HepG2 (cell line): Measurements from ENCODE around the gene PIWIL4. TPM values are rescaled to one million over a fixed set of nuclear protein-coding genes. Genes with fewer than 3 reads are reported as not detected.

ENCODE experiments used
- ATAC-seq: fragments of 200-7000 bp; cut with Tn5 transposase; 3 replicates; pipeline ENCODE4 v1.9.1; 2020; ENCODE audit warnings: mild to moderate bottlenecking, moderate library complexity
- BruUV-seq: library from RNA; stranded (reverse); fragments of 400-500 nt; replicated peaks from 2 replicates; lab custom pipeline; 2021; lab: Mats Ljungman, UMichigan
- CTCF ChIA-PET: fragments of 300-600 bp; formaldehyde crosslinking; extraction: SDS; loops from one replicate; lab custom pipeline; 2021; ENCODE audit warnings: low total read pairs, inconsistent platforms, low intra/inter-chr PET ratio; lab: Yijun Ruan, JAX
- POLR2A ChIA-PET: fragments of 350-600 bp; sonication (Branson Sonifier 250); formaldehyde crosslinking; loops from one replicate; lab custom pipeline; 2020; ENCODE audit warnings: antibody characterized with exemption, inconsistent platforms; lab: Yijun Ruan, JAX
- DNase-seq: peaks from one replicate; pipeline ENCODE4 v3.0.0-alpha.2; 2015; ENCODE audit warnings: low spot score
- FAIRE-seq: peaks from 3 replicates; lab custom pipeline; 2011; peaks lifted over from hg19 to GRCh38; lab: Jason Lieb, UNC
- H2AFZ ChIP-seq: one replicate; pipeline ENCODE4 v1.6.1; 2011; ENCODE audit warnings: low read length, inconsistent platforms
- H3K27ac ChIP-seq: fragments of 300-600 bp; 3 replicates; pipeline ENCODE4 v1.8.0; 2011; ENCODE audit warnings: mixed run types, mild to moderate bottlenecking, mixed read lengths, low read length, inconsistent platforms; ENCODE audit not compliant: insufficient read depth; ENCODE audit errors: extremely low read length
- H3K27me3 ChIP-seq, 2 experiments: fragments of 200-600 bp in 1 of 2; 2 replicates in 1 of 2; 3 replicates in 1 of 2; pipeline versions ENCODE4 v1.6.0 to v1.8.0; 2011; ENCODE audit warnings: low read length in 2 of 2, mild to moderate bottlenecking in 2 of 2, moderate library complexity in 2 of 2, inconsistent platforms in 1 of 2; ENCODE audit not compliant: insufficient read depth in 2 of 2, control insufficient read depth in 1 of 2
- H3K36me3 ChIP-seq, 2 experiments: fragments of 200-600 bp in 1 of 2; replicated peaks in 1 of 2; 2 replicates in 1 of 2; 3 replicates in 1 of 2; pipeline versions ENCODE4 v1.5.1 to v1.8.0; 2011; ENCODE audit warnings: low read length in 2 of 2, inconsistent platforms in 1 of 2; ENCODE audit not compliant: insufficient read depth in 2 of 2, control insufficient read depth in 1 of 2
- H3K4me1 ChIP-seq: 2 replicates; pipeline ENCODE4 v1.5.1; 2012; ENCODE audit warnings: low read length, inconsistent platforms; ENCODE audit not compliant: insufficient read depth
- H3K4me2 ChIP-seq: 2 replicates; pipeline ENCODE4 v1.6.0; 2011; ENCODE audit warnings: low read depth, low read length, inconsistent platforms
- H3K4me3 ChIP-seq, 3 experiments: fragments of 200-600 bp in 1 of 3; sonication (generic), shearing (Covaris generic) in 1 of 3; replicated peaks in 1 of 3; 2 replicates each; pipeline ENCODE4 v1.5.1; 2011 to 2016; ENCODE audit warnings: low read length in 3 of 3, inconsistent platforms in 2 of 3, low read depth in 2 of 3, mild to moderate bottlenecking in 2 of 3, control low read depth in 1 of 3, mixed read lengths in 1 of 3; ENCODE audit not compliant: insufficient read depth in 1 of 3
- H3K79me2 ChIP-seq: one replicate; pipeline ENCODE4 v1.6.1; 2011; ENCODE audit warnings: low read length, inconsistent platforms; ENCODE audit not compliant: insufficient read depth
- H3K9ac ChIP-seq: 2 replicates; pipeline ENCODE4 v1.6.0; 2011; ENCODE audit warnings: mild to moderate bottlenecking, low read depth, low read length, inconsistent platforms; ENCODE audit not compliant: insufficient read depth
- H3K9me3 ChIP-seq: 2 replicates; pipeline ENCODE4 v1.5.1; 2012; ENCODE audit warnings: mild to moderate bottlenecking, low read length
- H4K20me1 ChIP-seq: 2 replicates; pipeline ENCODE4 v1.6.0; 2011; ENCODE audit warnings: inconsistent platforms, mild to moderate bottlenecking, low read length, moderate library complexity; ENCODE audit not compliant: insufficient read depth
- CBX2 ChIP-seq, 2 experiments: fragments of 200-600 bp in 1 of 2; sonication (generic); formaldehyde crosslinking in 1 of 2; IDR thresholded peaks; 2 replicates each; pipeline versions ENCODE4 v1.7.0 to v1.8.1; 2018 to 2022; ENCODE audit warnings: low read depth in 2 of 2, low read length in 1 of 2, mild to moderate bottlenecking in 1 of 2, missing genetic modification reagents in 1 of 2
- CEBPG ChIP-seq: IDR thresholded peaks from 2 replicates; pipeline ENCODE4 v1.6.1; 2016
- FOSL2 ChIP-seq: sonication (generic); formaldehyde crosslinking; IDR thresholded peaks from 2 replicates; pipeline ENCODE4 v1.4.0; 2020; ENCODE audit warnings: missing genetic modification reagents
- ISX ChIP-seq: sonication (generic); formaldehyde crosslinking; conservative IDR thresholded peaks from 2 replicates; pipeline ENCODE4 v1.5.0; 2020; ENCODE audit warnings: missing genetic modification reagents
- KAT7 ChIP-seq: IDR thresholded peaks from 2 replicates; pipeline ENCODE4 v1.6.1; 2018; ENCODE audit warnings: borderline replicate concordance, missing compliant biosample characterization
- LCORL ChIP-seq, 2 experiments: fragments of 450-650 bp in 1 of 2; sonication (generic) in 1 of 2; formaldehyde crosslinking in 1 of 2; IDR thresholded peaks; 2 replicates each; pipeline versions ENCODE4 v1.5.0 to v1.6.1; 2017 to 2020; ENCODE audit warnings: antibody characterized with exemption in 1 of 2, missing genetic modification reagents in 1 of 2
- MTF1 ChIP-seq: sonication (generic); formaldehyde crosslinking; IDR thresholded peaks from 2 replicates; pipeline ENCODE4 v1.5.0; 2020; ENCODE audit warnings: missing genetic modification reagents
- NFE2L2 ChIP-seq: fragments of 150-350 bp; IDR thresholded peaks from 2 replicates; pipeline ENCODE4 v1.6.1; 2014; ENCODE audit warnings: low read length
- NFIB ChIP-seq: sonication (generic); formaldehyde crosslinking; IDR thresholded peaks from 2 replicates; pipeline ENCODE4 v1.9.0; 2021; ENCODE audit warnings: missing genetic modification reagents, mild to moderate bottlenecking, borderline replicate concordance
- NFYB ChIP-seq: sonication (generic); formaldehyde crosslinking; IDR thresholded peaks from 2 replicates; pipeline ENCODE4 v1.4.0; 2020; ENCODE audit warnings: missing genetic modification reagents
- NR2F6 ChIP-seq, 2 experiments: IDR thresholded peaks; 2 replicates each; pipeline ENCODE4 v1.6.1; 2016; ENCODE audit warnings: antibody characterized with exemption in 1 of 2, mild to moderate bottlenecking in 1 of 2
- SMAD1 ChIP-seq: sonication (generic); formaldehyde crosslinking; IDR thresholded peaks from 2 replicates; pipeline ENCODE4 v1.4.0; 2020; ENCODE audit warnings: missing genetic modification reagents, low read depth, mild to moderate bottlenecking, borderline replicate concordance
- SOX5 ChIP-seq: IDR thresholded peaks from 2 replicates; pipeline ENCODE4 v1.6.1; 2016; ENCODE audit warnings: borderline replicate concordance
- SUZ12 ChIP-seq: fragments of 150-350 bp; IDR thresholded peaks from 2 replicates; pipeline ENCODE4 v1.6.1; 2014; ENCODE audit warnings: low read depth, low read length
- TBX2 ChIP-seq: sonication (generic); formaldehyde crosslinking; IDR thresholded peaks from 2 replicates; pipeline ENCODE4 v1.5.0; 2020; ENCODE audit warnings: missing genetic modification reagents, mild to moderate bottlenecking, borderline replicate concordance
- ZMYM4 ChIP-seq: sonication (generic); formaldehyde crosslinking; IDR thresholded peaks from 2 replicates; pipeline ENCODE4 v1.8.1; 2023; ENCODE audit warnings: mild to moderate bottlenecking, missing genetic modification reagents
- ZNF24 ChIP-seq: fragments of 450-650 bp; IDR thresholded peaks from 2 replicates; pipeline ENCODE4 v1.6.1; 2017; ENCODE audit warnings: antibody characterized with exemption, mild to moderate bottlenecking
- ZNF496 ChIP-seq: sonication (generic); formaldehyde crosslinking; IDR thresholded peaks from 2 replicates; pipeline ENCODE4 v1.8.1; 2023; ENCODE audit warnings: mild to moderate bottlenecking, moderate library complexity, missing genetic modification reagents; ENCODE audit not compliant: insufficient replicate concordance
- ZNF563 ChIP-seq: sonication (generic); formaldehyde crosslinking; IDR thresholded peaks from 2 replicates; pipeline ENCODE4 v1.8.0; 2022; ENCODE audit warnings: mild to moderate bottlenecking, moderate library complexity, missing genetic modification reagents
- ZNF570 ChIP-seq: sonication (generic); formaldehyde crosslinking; IDR thresholded peaks from 2 replicates; pipeline ENCODE4 v1.4.0; 2020; ENCODE audit warnings: mild to moderate bottlenecking, missing genetic modification reagents, borderline replicate concordance
- ZNF770 ChIP-seq: sonication (generic); formaldehyde crosslinking; IDR thresholded peaks from 2 replicates; pipeline ENCODE4 v1.5.0; 2020; ENCODE audit warnings: mild to moderate bottlenecking, missing genetic modification reagents
- WGBS: methylation state at CpG from one replicate; pipeline ENCODE4 v1.1.6; 2017; ENCODE audit warnings: low lambda C conversion rate; 5-methylcytosine and 5-hydroxymethylcytosine counted together
- in situ Hi-C: cut with HindIII; loops from 2 replicates; pipeline ENCODE4 v1.10.0; 2017; ENCODE audit warnings: low pct_unique_long_range_greater_than_20kb; ENCODE audit not compliant: extremely low pct_ligation_motif_present
- intact Hi-C: fragments of 100-400 bp; cut with micrococcal nuclease; formaldehyde crosslinking; loops from one replicate; pipeline ENCODE4 v1.10.0; 2022; ENCODE audit not compliant: unreplicated experiment
- polyA plus RNA-seq, 8 experiments: library from polyadenylated mRNA; depleted of rRNA in 3 of 8; stranded (reverse) in 7 of 8; unstranded in 1 of 8; fragments of >200 nt; fragmentation: Illumina TruSeq in 4 of 8; extraction: Trizol in 4 of 8; gene quantifications; 2 replicates each; pipeline versions ENCODE4 v1.2.1 to v1.2.3, GENCODE V29; 2011 to 2016; ENCODE audit warnings: low read depth in 4 of 8, missing spikeins in 1 of 8, mixed read lengths in 1 of 8; ENCODE audit not compliant: insufficient read depth in 1 of 8
- total RNA-seq, 5 experiments: library from RNA; depleted of rRNA; stranded (reverse); fragments of >200 nt; fragmentation: Illumina TruSeq; extraction: Trizol; gene quantifications; 2 replicates each; pipeline ENCODE4 v1.2.3, GENCODE V29; 2016; ENCODE audit warnings: low read depth in 1 of 5

The PIWIL4 gene
- total and polyA plus RNA-seq, 2 of the 13 experiments (the other 11 are each of a cell fraction or from before 2014, with no cell fraction given) = 0.08 TPM; not detected in 1

GRCh38 chr11:94652735-94653284, 85.6 kb downstream of the PIWIL4 start (continued):
- no peak for TF ChIP-seq MTF1 (CRISPR knock-in tag)
- no peak for TF ChIP-seq TBX2 (CRISPR knock-in tag)
- TF ChIP-seq NFIB (CRISPR knock-in tag) = no peak
- no peak for TF ChIP-seq SOX5 (CRISPR knock-in tag)
- no peak for TF ChIP-seq NFYB (CRISPR knock-in tag)
- no peak for TF ChIP-seq ZNF770
- no peak for TF ChIP-seq CEBPG (CRISPR knock-in tag)
- no peak for TF ChIP-seq ISX
- TF ChIP-seq FOSL2 (CRISPR knock-in tag) = no peak

- ChIA-PET CTCF (no interaction called here), POLR2A (no interaction called here)
- Histone ChIP-seq H4K20me1 (no peaks in the 10 kb centered on the region), H3K36me3 (no peaks in the 10 kb centered on the region), H3K79me2 (no peaks in the 10 kb centered on the region), H3K4me3 (no peak overlapping the region), H3K27ac (no peak overlapping the region), H2AFZ (no peak overlapping the region), H3K4me1 (no peaks in the 10 kb centered on the region), H3K9ac (no peak overlapping the region), H3K4me2 (no peak overlapping the region), H3K9me3 (no peaks in the 10 kb centered on the region), H3K27me3 (no peaks in the 10 kb centered on the region)
- in situ Hi-C loops = no loop called here
- no peak for ATAC-seq
- FAIRE-seq = no peak
- intact Hi-C loops = no loop called here
- 5% methylated on average over 5 of the region's 5 CpGs for WGBS
- no TSS peak for BruUV-seq
- DNase-seq = no peak
- no peak for TF ChIP-seq SMAD1 (CRISPR knock-in tag)
- TF ChIP-seq ZNF563 (CRISPR knock-in tag) = no peak
- TF ChIP-seq ZNF24 = no peak
- TF ChIP-seq KAT7 (CRISPR knock-in tag) = no peak
- no peak for TF ChIP-seq FOSL2 (CRISPR knock-in tag)
- no peak for TF ChIP-seq SUZ12
- TF ChIP-seq ZNF496 (CRISPR knock-in tag) = no peak
- no peak for TF ChIP-seq ZNF570 (CRISPR knock-in tag)
- no peak for TF ChIP-seq LCORL (IDR thresholded peaks at IDR 0.05)
- TF ChIP-seq LCORL (CRISPR knock-in tag; IDR thresholded peaks at IDR 0.05) = no peak
- TF ChIP-seq NR2F6 (IDR thresholded peaks at IDR 0.05) = no peak
- TF ChIP-seq NR2F6 (CRISPR knock-in tag; IDR thresholded peaks at IDR 0.05) = no peak
- no peak for TF ChIP-seq ZMYM4 (CRISPR knock-in tag)
- TF ChIP-seq CBX2 (IDR thresholded peaks at IDR 0.05; ENCODE audit: low read depth, low read length) = no peak
- TF ChIP-seq CBX2 (CRISPR knock-in tag; IDR thresholded peaks at IDR 0.05; ENCODE audit: low read depth) = no peak
- TF ChIP-seq NFE2L2 = no peak
Observed at GRCh38 chr11:94653561-94653960, 86.4 kb downstream of the PIWIL4 start.
